Body of pancreas (tissue), 4 donors: ENCODE data around the gene CFAP70. TPM values are rescaled to one million over a fixed set of nuclear protein-coding genes. Genes with fewer than 3 reads are reported as not detected.
"Not testable (repeated sequence)": the region's sequence is repeated elsewhere in the genome, so short reads cannot be mapped to it uniquely, and the experiment has no call there.

Source experiments
- ATAC-seq: fragments of 150-250 bp; one replicate; pipeline ENCODE4 v1.9.1; 2016
- DNase-seq, 4 donors: peaks; one replicate each; pipeline ENCODE4 v3.0.0-alpha.2; 2019
- H3K27ac ChIP-seq, 4 donors: fragments of 200-600 bp; sonication (generic); 1 replicate in 3 of 4; 2 replicates in 1 of 4; pipeline versions ENCODE4 v1.5.1 to v1.6.1; 2016 to 2019; ENCODE audit warnings: mild to moderate bottlenecking in 1 of 4, mixed read lengths in 1 of 4, moderate library complexity in 1 of 4
- H3K27me3 ChIP-seq, 2 donors: fragments of 200-600 bp; sonication (generic); one replicate each; pipeline ENCODE4 v1.6.0; 2016; ENCODE audit warnings: mild to moderate bottlenecking in 1 of 2
- H3K36me3 ChIP-seq, 2 donors: fragments of 200-600 bp; sonication (generic); replicated peaks in 1 of 2; 2 replicates each; pipeline ENCODE4 v1.5.1; 2016; ENCODE audit warnings: low read depth in 2 of 2; ENCODE audit not compliant: insufficient read depth in 1 of 2
- H3K4me1 ChIP-seq: fragments of 200-600 bp; sonication (generic); one replicate; pipeline ENCODE4 v1.6.0; 2016
- H3K4me3 ChIP-seq, 2 donors: fragments of 200-600 bp; sonication (generic); 1 replicate in 1 of 2; 2 replicates in 1 of 2; pipeline ENCODE4 v1.5.1; 2016 to 2019
- H3K9me3 ChIP-seq, 3 donors: fragments of 200-600 bp; sonication (generic); 1 replicate in 2 of 3; 2 replicates in 1 of 3; pipeline ENCODE4 v1.5.1; 2016
- POLR2A ChIP-seq, 3 donors: fragments of 450-650 bp; IDR thresholded peaks; one replicate each; pipeline ENCODE4 v1.6.1; 2016; ENCODE audit warnings: antibody characterized with exemption in 3 of 3, mild to moderate bottlenecking in 2 of 3
- WGBS, 2 donors: methylation state at CpG; one replicate each; pipeline ENCODE4 v1.1.5; 2017; 5-methylcytosine and 5-hydroxymethylcytosine counted together
- intact Hi-C: fragments of 100-400 bp; cut with DNase I; formaldehyde crosslinking; loops from one replicate; pipeline ENCODE4 v1.15.1; 2023
- total RNA-seq, 2 donors: library from RNA; depleted of rRNA; stranded (reverse); fragments of >200 nt; gene quantifications; one replicate each; pipeline ENCODE4 v1.1.0, GENCODE V29; 2016
- TF ChIP-seq, protein P1 (sequence below), 7 experiments: fragments of 450-650 bp in 4 of 7; fragments of 200-600 bp in 3 of 7; sonication (generic) in 3 of 7; IDR thresholded peaks; one replicate each; pipeline ENCODE4 v1.5.1; 2016 to 2019; ENCODE audit warnings: antibody characterized with exemption in 7 of 7

The CFAP70 gene
- total RNA-seq, 2 donors from 2014 or later = 8.8 to 11.5 TPM

DNA sequence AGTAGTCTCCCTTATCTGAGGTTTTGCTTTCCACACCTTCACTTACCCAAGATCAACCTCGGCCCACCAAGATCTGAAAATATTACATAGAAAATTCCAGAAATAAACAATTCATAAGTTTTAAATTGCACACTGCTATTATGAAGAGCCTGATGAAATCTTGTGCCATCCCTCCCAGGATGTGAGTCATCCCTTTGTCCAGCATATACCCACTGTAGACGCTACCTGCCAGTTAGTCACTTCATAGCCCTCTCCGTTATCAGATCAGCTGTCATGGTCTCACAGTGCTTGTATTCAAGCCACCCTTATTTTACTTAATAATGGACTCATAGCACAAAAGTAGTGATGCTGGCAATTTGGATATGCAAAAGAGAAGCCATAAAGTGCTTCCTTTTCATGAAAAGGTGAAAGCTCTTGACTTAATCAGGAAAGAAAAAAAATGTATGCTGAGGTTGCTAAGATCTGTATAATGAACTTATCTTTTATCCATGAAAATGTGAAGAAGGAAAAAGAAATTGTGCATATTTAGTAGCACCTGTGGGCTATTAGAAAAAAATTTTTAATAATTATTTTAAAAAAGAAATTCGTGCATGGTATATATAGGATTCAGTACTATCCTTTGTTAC is 96.4 kb downstream of the CFAP70 start:
- H3K9me3 ChIP-seq = no peaks in the 10 kb centered on the region
- intact Hi-C loops = no loop called here
- H3K4me1 ChIP-seq = no peaks in the 10 kb centered on the region
- no peaks in the 10 kb centered on the region for H3K27me3 ChIP-seq
- H3K4me3 ChIP-seq = no peak overlapping the region
- TF ChIP-seq, protein P1, sequence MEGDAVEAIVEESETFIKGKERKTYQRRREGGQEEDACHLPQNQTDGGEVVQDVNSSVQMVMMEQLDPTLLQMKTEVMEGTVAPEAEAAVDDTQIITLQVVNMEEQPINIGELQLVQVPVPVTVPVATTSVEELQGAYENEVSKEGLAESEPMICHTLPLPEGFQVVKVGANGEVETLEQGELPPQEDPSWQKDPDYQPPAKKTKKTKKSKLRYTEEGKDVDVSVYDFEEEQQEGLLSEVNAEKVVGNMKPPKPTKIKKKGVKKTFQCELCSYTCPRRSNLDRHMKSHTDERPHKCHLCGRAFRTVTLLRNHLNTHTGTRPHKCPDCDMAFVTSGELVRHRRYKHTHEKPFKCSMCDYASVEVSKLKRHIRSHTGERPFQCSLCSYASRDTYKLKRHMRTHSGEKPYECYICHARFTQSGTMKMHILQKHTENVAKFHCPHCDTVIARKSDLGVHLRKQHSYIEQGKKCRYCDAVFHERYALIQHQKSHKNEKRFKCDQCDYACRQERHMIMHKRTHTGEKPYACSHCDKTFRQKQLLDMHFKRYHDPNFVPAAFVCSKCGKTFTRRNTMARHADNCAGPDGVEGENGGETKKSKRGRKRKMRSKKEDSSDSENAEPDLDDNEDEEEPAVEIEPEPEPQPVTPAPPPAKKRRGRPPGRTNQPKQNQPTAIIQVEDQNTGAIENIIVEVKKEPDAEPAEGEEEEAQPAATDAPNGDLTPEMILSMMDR (IDR thresholded peaks at IDR 0.05) = no peak
- no peak for TF ChIP-seq POLR2A (IDR thresholded peaks at IDR 0.05)
- ATAC-seq (no peak), DNase-seq (no peak)
- H3K36me3 ChIP-seq = no peaks in the 10 kb centered on the region
- 69 to 76% methylated on average over 4 of the region's 4 CpGs for WGBS, 2 donors
- H3K27ac ChIP-seq = no peak overlapping the region

DNA sequence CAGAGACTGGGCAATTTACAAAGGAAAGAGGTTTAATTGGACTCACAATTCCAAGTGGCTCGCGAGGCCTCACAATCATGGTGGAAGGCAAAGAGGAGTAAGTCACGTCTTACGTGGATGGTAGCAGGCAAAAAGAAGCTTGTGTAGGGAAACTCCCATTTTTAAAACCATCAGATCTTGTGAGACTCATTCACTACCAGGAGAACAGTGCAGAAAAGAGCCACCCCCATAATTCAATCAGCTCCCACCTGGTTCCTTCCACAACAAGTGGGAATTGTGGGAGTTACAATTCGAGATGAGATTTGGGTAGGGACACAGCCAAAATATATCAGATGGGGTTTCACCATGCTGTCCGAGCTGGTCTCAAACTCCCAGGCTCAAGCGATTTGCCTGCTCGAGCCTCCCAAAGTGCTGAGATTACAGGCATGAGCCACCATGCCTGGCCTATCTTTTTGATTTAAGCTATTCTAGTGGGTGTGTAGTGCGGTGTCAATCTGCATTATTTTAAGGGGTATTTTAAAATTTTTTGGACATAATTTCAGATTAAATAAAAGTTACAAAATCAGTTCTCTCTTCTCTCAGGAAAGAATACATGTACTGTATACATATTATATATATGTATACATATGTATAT is 97.2 kb downstream of the CFAP70 start:
- DNase-seq = no peak
- no peak for ATAC-seq

GRCh38 chr10:73258612-73259011 is 100.1 kb downstream of the CFAP70 start:
- WGBS, 2 donors = 93 to 96% methylated on average over 10 of the region's 10 CpGs
- H3K9me3 ChIP-seq, ATAC-seq, DNase-seq, H3K4me3 ChIP-seq, H3K4me1 ChIP-seq, H3K27ac ChIP-seq, intact Hi-C loops, H3K36me3 ChIP-seq, H3K27me3 ChIP-seq: not testable (repeated sequence)

More for the DNA sequence above, 97.2 kb downstream of the CFAP70 start:
- intact Hi-C loops = no loop called here
- no peak overlapping the region for H3K4me3 ChIP-seq
- no peaks in the 10 kb centered on the region for H3K9me3 ChIP-seq
- 93% methylated on average over 9 of the region's 9 CpGs for WGBS, 2 donors
- H3K4me1 ChIP-seq = no peaks in the 10 kb centered on the region
- H3K36me3 ChIP-seq = no peaks in the 10 kb centered on the region
- H3K27me3 ChIP-seq = no peaks in the 10 kb centered on the region
- no peak overlapping the region for H3K27ac ChIP-seq
- no peak for TF ChIP-seq POLR2A (IDR thresholded peaks at IDR 0.05)
- TF ChIP-seq, protein P1 (IDR thresholded peaks at IDR 0.05) = no peak

- H3K4me1 ChIP-seq = peaks cover 24% of the 10 kb centered on the region
- no peaks in the 10 kb centered on the region for H3K36me3 ChIP-seq
- no peak for ATAC-seq
- intact Hi-C loops = no loop called here
- no peak for TF ChIP-seq POLR2A (IDR thresholded peaks at IDR 0.05)
- TF ChIP-seq, protein P1 (IDR thresholded peaks at IDR 0.05) = no peak
- H3K4me3 ChIP-seq = peak overlapping the region; percentile 40 to 65
- DNase-seq = no peak
- H3K9me3 ChIP-seq = no peaks in the 10 kb centered on the region
- peak overlapping the region in 3 of 4 donors; percentile 73 to 90 (median 87) for H3K27ac ChIP-seq
- H3K27me3 ChIP-seq = no peaks in the 10 kb centered on the region
- 0% methylated on average over 4 of the region's 4 CpGs for WGBS, 2 donors
Observed at GRCh38 chr10:73253225-73253555, 105.5 kb downstream of the CFAP70 start.

DNA sequence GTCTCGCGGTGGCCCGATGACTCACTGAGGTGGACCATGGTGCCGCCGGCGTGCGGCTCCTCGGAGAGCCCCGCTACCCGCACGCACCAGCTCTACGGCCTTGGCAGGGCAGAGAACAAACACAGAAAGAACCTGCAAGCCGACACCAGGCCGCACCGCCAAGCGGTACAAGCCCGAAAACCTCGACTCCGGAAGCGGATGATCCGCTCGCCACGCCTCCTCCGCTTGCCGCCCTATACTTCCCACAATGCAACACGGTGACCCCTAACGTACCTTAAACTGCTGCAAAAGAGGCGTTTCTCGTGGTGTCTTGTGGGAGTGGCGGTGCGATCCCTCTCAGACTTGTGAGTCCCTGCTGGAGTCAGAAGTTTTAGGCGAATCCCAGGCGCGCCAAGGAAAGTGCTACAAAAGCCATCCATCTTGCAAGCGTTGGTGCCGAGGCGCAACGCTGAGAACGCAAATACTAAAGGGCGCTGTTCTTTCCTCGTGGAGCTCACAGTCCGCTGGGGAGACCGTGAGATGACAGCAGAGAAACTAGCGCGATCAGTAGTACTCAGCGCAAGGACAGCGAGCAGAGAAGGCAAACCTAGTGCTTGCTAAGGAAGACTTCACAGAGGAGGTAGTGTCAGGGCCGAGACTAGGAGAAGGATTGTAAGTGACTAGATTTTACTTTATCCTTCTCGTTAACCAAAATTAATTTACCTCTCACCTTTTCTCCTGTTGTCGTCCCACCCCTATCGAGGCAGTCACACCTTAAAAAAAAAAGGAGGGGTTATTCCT is 106.0 kb downstream of the CFAP70 start, which contains the start of gene MRPS16:
Gene MRPS16 (minus strand): TSS at position 200 of the 780 bp plus-strand sequence. CDS start 162 bp downstream, at position 38.
- Histone ChIP-seq H3K27me3 (no peaks in the 10 kb centered on the region), H3K9me3 (no peaks in the 10 kb centered on the region), H3K27ac (peak within 1 kb of the TSS; percentile 73 to 90 (median 86)), H3K36me3 (no peaks in the 10 kb centered on the region), H3K4me1 (peaks cover 30% of the 10 kb centered on the region), H3K4me3 (peak within 1 kb of the TSS; percentile 40 to 65)
- DNase-seq (peak; percentile 94 to 98 (median 96)), ATAC-seq (peak; percentile 99)
- intact Hi-C loops = no loop called here
- peak; percentile 62 to 90 (median 88) for TF ChIP-seq POLR2A (IDR thresholded peaks at IDR 0.05)
- TF ChIP-seq, protein P1 (IDR thresholded peaks at IDR 0.05) = peak in 3 of 7 experiments; percentile 3 to 26 (median 23)
- WGBS, 2 donors = 0 to 1% methylated on average over 16 to 51 of the region's 51 CpGs
